Endometrium (tissue), 2 donors: ENCODE measurements around the gene NAA20.

Source experiments
- FAIRE-seq: peaks from 2 replicates; lab custom pipeline; 2012; peaks lifted over from hg19 to GRCh38; lab: Jason Lieb, UNC
- donor health status: control.
- donor health status: control.

Gene NAA20

GRCh38 chr20:20017001-20017843 is at the start of gene NAA20:
Gene NAA20, plus strand, starts transcription at chr20:20017362. Its CDS starts 35 bp downstream, at chr20:20017397.
- no peak for FAIRE-seq

- FAIRE-seq = no peak
These were observed 49.7 kb upstream of the NAA20 start for GRCh38 chr20:19967445-19967844.

GRCh38 chr20:19968028-19968427 is 49.1 kb upstream of the NAA20 start:
- FAIRE-seq = no peak

GRCh38 chr20:19968466-19969073 is 48.6 kb upstream of the NAA20 start:
- no peak for FAIRE-seq

- no peak for FAIRE-seq
These were observed 48.1 kb upstream of the NAA20 start for GRCh38 chr20:19969106-19969505.

- FAIRE-seq = no peak
These were observed 47.5 kb upstream of the NAA20 start for GRCh38 chr20:19969507-19970255.

- no peak for FAIRE-seq
These were observed 46.9 kb upstream of the NAA20 start for GRCh38 chr20:19970256-19970765.

- FAIRE-seq = no peak
These were observed 46.0 kb upstream of the NAA20 start for GRCh38 chr20:19971116-19971515.

GRCh38 chr20:19973961-19974629 is 43.1 kb upstream of the NAA20 start:
- FAIRE-seq = no peak

GRCh38 chr20:19974630-19975435 is 42.3 kb upstream of the NAA20 start:
- no peak for FAIRE-seq

- FAIRE-seq = no peak
These were observed 41.7 kb upstream of the NAA20 start for GRCh38 chr20:19975436-19975799.

GRCh38 chr20:19975901-19976300 is 41.3 kb upstream of the NAA20 start:
- no peak for FAIRE-seq

GRCh38 chr20:19976595-19977372 is 40.4 kb upstream of the NAA20 start:
- FAIRE-seq = no peak

GRCh38 chr20:19977373-19977770 is 39.8 kb upstream of the NAA20 start:
- no peak for FAIRE-seq

GRCh38 chr20:19978511-19979210 is 38.5 kb upstream of the NAA20 start:
- no peak for FAIRE-seq

- FAIRE-seq = no peak
These were observed 36.1 kb upstream of the NAA20 start for GRCh38 chr20:19981031-19981451.

- FAIRE-seq = no peak
These were observed 30.7 kb upstream of the NAA20 start for GRCh38 chr20:19986419-19986818.

- no peak for FAIRE-seq
These were observed 30.1 kb upstream of the NAA20 start for GRCh38 chr20:19987046-19987445.

GRCh38 chr20:19990850-19991249 is 26.3 kb upstream of the NAA20 start:
- no peak for FAIRE-seq

- FAIRE-seq = no peak
These were observed 25.9 kb upstream of the NAA20 start for GRCh38 chr20:19991308-19991707.
